Hematopoietic multipotent progenitor cell treated with erythropoietin and hydrocortisone succinate and interleukin-3 and kit ligand, for 17 days (in vitro differentiated cells): ENCODE results near the gene ZNF518B.

Experiments used
- DNase-seq: peaks from one replicate; pipeline ENCODE4 v3.0.0-alpha.2; 2015; ENCODE audit warnings: low spot score

The ZNF518B gene, protein sequence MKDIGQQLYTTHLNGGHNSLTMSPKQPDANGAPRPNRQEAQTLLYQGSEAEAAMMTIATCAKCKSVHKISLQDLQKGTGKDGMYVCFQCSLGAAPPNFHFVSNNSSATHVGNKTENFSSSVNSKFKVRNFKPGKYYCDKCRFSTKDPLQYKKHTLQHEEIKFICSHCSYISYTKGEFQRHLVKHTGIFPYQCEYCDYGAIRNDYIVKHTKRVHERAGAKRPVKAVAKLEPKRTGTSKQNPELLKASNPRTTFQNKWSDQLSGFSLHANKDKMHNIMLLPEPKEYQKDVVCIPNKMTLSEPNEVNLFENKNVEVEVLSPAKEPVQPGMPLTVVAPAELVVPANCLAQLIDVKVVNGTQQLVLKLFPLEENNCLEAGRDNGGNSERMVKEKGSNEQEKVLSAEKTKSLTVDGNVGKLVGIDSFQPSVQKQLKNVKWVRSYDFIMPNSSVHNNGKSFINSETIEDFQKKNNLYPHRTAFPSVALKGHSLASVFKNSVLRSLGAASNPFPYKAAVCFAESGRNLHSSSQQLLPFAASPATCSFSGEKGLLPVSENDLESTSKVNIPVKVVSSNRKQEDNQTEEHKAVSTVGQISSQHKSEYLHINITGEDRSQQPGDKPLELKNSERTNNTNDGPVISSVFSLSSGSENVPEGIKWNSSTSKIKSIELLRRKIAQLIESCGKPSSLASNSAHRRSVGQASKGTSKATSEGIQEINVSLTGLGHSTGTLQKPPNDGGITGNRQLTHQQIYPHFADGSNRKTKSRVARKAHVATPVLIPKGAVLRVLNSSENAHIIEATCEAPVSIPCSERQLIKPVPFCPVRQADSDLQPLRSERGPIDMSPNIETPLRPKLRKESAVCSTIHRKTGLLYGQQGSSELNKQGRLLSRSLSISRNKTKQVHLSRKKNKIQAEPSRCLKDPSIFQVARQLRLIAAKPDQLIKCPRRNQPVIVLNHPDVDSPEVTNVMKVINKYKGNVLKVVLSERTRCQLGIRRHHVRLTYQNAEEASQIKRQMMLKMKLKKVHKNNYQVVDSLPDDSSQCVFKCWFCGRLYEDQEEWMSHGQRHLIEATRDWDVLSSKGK

GRCh38 chr4:10457255-10457801 lies at the start of gene ZNF518B:
TSS of gene ZNF518B (minus strand) at chr4:10457426. CDS start at chr4:10446328, 11,098 bp downstream.
- peak; percentile 67 for DNase-seq

- DNase-seq = no peak
Measured at GRCh38 chr4:10506077-10506476, 48.9 kb upstream of the ZNF518B start.

DNA sequence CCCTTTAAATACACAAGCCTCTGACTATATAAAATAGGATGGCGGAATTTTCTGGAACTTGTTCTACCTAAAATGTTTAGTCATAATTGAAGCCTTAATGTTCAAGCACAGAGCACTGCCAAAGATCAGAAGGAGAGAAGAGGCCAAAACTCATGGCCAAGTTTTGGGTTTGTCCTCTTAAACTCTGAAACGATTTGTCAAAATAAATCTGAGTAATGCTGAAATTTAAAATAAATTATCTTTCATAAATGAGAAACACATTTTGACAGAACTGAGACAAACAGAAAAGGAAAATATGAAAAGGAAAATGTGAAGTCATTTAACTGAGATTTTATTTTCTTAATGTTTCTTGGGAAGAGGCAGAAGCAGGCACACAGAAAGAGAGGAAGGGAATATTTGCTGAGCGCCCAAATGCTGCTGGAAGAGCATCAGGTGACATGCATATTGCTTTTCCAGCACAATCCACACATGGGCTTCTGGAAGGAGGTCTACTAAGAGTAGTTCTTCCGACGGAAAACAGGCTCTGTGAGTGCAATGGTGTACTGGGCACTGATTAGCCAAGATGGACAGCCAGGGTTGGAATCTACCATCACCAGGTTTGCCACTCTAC lies 47.4 kb upstream of the ZNF518B start:
- DNase-seq = no peak

GRCh38 chr4:10502717-10503116 lies 45.5 kb upstream of the ZNF518B start:
- DNase-seq = no peak

DNA sequence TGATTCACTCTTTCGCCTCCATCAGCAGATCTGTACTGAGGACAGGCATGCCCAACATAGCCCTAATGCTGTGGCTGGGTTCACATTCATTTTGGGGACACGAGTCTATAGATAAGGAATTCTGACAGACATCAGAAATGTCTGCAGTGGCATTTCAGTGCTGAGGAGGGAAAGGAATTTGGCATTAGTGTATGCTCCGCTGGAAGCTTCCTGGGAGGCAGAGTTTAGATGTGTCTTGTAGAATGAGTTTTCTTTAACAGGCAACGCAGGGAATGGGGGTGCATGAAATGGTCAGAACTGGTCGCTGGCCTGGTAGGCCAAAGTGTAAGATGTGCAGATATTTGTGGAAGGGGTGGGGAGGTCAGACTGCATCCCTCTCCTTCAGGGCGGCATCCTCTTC lies 43.5 kb upstream of the ZNF518B start:
- no peak for DNase-seq

GRCh38 chr4:10496200-10496599 lies 39.0 kb upstream of the ZNF518B start:
- no peak for DNase-seq

- DNase-seq = no peak
Measured at GRCh38 chr4:10495651-10496050, 38.4 kb upstream of the ZNF518B start.

DNA sequence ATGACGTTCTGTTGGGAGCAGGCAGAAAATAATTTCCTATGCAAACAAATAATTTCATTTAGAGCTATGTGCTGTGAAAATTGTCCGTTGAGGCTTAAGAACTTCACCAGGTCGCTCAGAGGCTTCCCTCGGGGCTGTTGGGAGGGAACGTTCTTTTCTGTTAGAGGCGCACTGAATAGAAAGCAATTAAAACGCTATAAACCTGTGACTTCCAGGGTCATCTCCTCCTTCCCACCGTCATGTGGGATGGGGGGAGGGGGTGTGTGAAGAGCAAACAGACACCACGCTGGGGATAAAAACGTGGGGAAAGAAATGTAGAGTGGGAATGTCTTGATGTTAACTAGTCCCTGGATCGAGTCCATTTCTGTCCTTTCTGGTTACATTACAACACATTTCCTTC lies 35.2 kb upstream of the ZNF518B start:
- DNase-seq = no peak

DNA sequence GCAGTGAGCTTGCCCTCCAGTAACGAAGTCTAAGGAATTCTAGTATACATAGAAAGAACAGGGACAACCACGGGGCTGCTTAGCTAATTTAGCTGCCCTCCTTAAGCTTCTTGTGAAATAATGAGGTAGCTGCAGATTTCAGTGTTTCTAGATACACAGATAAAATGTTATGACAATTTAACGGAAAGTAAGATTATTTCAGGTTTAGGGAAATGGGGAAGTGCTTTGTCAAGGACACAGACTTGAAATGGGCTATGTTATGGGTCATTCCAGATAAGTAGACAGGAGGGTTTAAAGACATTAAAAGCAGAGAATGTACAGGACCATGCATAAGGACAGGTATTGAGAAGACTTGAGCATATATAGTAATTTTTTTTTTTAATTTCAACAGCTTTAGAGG lies 34.2 kb upstream of the ZNF518B start:
- no peak for DNase-seq

DNA sequence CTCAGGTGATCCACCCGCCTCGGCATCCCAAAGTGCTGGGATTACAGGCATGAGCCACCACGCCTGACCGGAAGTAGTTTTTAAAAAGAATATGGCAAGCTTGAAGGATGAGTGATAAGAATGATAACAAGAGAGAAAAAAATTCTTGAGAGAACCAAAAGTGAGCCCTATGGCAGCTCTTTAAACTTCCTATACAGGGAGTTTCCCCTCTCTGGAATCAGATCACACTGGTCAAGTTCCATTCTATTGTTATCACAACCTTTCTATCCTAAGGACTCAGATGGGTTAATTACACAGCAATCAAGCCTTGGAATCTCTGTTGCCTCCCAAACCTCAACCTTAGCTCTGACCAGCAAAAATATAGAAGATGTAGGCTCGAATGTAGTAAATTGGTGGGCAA lies 33.8 kb upstream of the ZNF518B start:
- DNase-seq = no peak

DNA sequence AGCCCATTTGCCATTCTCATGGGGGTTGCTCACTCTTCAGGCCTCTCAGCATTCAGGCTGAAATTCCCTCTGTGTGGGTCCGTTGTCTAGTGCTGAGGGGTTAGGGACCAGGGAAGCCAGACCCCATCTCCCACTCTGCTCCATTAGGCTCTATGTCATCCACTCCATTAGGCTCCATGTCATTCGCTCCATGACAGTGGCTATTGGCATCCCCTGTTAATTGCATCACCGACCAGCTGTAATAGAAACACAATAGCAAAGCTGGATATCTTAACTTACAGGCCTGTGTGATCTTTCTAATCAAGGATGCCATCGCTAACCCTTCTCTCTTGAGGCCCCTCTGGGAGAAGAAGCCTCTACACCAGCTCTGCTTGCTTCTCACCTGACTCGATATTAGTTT lies 25.7 kb upstream of the ZNF518B start:
- DNase-seq = no peak

DNA sequence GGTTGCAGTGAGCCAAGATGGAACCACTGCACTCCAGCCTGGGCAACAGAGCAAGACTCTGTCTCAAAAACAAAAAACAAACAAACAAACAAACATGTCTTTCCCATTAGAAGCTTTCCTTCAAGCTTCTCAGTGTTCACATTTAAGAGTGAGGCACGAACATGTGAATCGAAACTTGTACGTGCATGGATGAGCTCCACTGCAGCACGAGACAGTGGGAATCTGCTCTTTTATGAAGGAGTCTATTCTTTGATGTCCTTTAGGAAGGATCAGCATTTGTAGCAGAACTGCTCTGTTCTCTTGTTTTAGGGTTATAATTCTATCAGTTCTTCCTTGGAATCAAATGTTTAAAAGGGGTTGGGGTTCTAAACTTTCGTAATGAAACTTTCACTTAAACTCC lies 23.4 kb upstream of the ZNF518B start:
- DNase-seq = no peak

GRCh38 chr4:10478621-10479020 lies 21.4 kb upstream of the ZNF518B start:
- no peak for DNase-seq

- DNase-seq = no peak
Measured at GRCh38 chr4:10470505-10470904, 13.3 kb upstream of the ZNF518B start.

DNA sequence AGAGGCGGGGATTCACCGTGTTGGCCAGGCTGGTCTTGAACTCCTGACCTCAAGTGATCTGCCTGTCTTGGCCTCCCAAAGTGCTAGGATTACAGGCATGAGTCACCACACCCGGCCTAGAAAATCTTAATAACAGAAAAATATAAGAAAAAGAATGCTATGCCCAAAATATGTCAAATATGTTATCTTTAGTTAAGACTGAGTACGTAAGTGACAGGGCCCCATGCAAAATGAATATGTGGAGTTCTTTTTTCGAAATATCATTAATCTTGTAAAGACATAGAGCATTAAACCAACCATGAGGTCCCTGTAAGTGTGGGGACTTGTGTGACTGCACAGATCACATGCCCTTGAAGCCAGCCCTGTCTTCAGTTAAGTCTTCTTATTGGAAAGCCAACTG lies 8.9 kb upstream of the ZNF518B start:
- DNase-seq = no peak

DNA sequence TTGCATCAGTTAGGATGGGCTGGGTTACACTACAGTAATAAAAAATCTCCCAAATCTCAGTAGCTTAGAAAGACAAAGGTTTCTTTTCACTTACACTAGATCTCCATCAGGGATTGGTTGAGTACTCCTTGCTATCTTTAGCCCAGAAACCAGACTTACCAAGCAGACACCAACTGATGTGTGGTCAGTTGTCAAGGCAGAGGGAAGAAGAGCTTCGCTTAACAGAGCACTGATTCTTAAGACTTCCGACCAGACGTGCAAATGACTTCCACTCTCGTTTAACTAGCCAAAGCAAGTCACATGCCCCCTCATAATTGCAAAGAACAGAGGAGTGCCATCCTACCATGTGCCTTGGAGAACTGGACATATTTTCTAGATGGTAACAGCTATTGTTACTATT lies 5.7 kb upstream of the ZNF518B start:
- DNase-seq = no peak

- DNase-seq = no peak
Measured at GRCh38 chr4:10461850-10462400, 4.7 kb upstream of the ZNF518B start.

DNA sequence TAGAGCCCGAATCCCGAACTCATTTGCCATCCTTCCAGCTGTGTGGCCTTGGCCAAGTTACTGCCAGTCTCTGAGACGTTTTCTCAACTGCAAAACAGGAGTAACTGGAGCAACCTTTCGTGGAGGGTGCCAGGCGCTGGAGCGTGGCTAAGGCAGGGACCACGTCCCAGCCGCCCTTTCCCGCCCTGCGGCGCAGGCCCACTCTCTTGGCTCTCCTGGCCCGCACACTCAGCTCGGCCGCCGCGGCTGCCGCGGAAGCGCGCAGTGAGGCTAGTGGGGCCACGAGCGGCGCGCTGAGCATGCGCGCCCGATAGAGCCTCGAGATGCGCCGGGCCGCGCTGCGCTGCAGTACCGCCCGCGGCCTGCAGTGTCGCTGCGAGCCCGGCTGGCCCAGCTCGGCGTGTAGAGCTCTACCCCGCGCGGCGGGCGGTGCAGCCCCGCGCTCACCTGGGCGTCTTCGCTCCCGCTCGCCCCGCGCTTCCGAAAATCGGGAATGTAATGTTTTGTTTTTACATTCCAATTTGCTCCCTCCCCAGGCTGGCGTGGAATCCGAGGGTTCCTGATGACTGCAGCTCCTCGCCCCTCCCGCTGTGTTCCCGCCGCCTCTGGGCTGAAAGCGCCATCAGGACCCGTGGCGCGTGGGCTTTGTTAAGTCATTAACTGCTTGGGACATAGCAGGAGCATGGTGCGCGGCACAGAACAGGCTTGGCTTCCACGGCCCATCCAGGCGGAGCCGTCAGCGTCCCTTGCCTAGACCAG lies 4.0 kb upstream of the ZNF518B start:
- DNase-seq = peak; percentile 68

GRCh38 chr4:10460313-10461047 lies 3.3 kb upstream of the ZNF518B start:
- DNase-seq = no peak

DNA sequence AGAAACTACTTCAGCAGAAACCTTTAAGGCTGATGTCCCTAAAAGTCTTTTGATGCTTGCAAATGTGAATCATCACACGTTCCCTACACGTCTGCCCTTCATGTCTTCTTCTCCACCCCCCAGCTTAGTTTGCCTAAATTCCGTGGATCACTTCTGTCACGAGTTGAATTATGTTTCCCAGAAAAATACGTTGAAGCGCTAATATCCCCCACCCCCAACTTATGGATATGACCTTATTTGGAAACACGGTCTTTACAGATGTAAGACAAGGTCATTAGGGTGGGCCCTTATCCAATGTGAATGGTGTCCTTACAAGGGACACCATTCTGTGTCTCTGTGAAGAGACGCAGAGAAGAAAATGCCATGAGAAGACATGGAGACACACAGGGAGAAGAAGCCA lies 2.1 kb upstream of the ZNF518B start:
- no peak for DNase-seq
